T-helper 17 cell (primary cell): Measurements from ENCODE around the gene PCDH9. TPM values are rescaled to one million over a fixed set of nuclear protein-coding genes. Genes with fewer than 3 reads are reported as not detected.

Experiments
- ATAC-seq: fragments of 150-1000 bp; cut with Tn5 transposase; 2 replicates; pipeline ENCODE4 v1.10.0; 2021; ENCODE audit warnings: mild to moderate bottlenecking, moderate library complexity
- DNase-seq, 3 donors: peaks; one replicate each; pipeline versions ENCODE4 v3.0.0 to v3.0.0-alpha.2; 2020 to 2021
- H3K9me3 ChIP-seq: one replicate; pipeline ENCODE4 v1.7.0; 2013; ENCODE audit warnings: low read length, mild to moderate bottlenecking; ENCODE audit not compliant: control insufficient read depth, poor library complexity, severe bottlenecking
- H3K27ac Mint-ChIP-seq: one replicate; pipeline ENCODE4 v1.8.0; 2022; ENCODE audit warnings: mild to moderate bottlenecking, moderate library complexity, mixed read lengths
- H3K27me3 Mint-ChIP-seq: one replicate; pipeline ENCODE4 v1.8.0; 2022; ENCODE audit warnings: mixed read lengths
- H3K36me3 Mint-ChIP-seq: one replicate; pipeline ENCODE4 v1.8.0; 2022; ENCODE audit warnings: low read depth, mixed read lengths
- H3K4me1 Mint-ChIP-seq: one replicate; pipeline ENCODE4 v1.8.0; 2022; ENCODE audit warnings: mild to moderate bottlenecking, mixed read lengths
- H3K4me3 Mint-ChIP-seq: one replicate; pipeline ENCODE4 v1.8.0; 2022; ENCODE audit warnings: mild to moderate bottlenecking, moderate library complexity, mixed read lengths
- total RNA-seq, 4 donors: library from RNA in 2 of 4; stranded (reverse) in 2 of 4; gene quantifications; one replicate each; pipeline ENCODE4 v1.2.3 and lab custom pipeline; 2022 to 2026

Gene PCDH9
- total RNA-seq, 2 donors from 2014 or later = 0.50 to 0.67 TPM

- DNase-seq (no peak), ATAC-seq (no peak)
- Mint-ChIP-seq H3K27ac (no peak overlapping the region), H3K4me3 (no peak overlapping the region), H3K36me3 (peaks cover 2% of the 10 kb centered on the region), H3K27me3 (no peaks in the 10 kb centered on the region), H3K4me1 (no peaks in the 10 kb centered on the region)
- peaks cover 4% of the 10 kb centered on the region for H3K9me3 ChIP-seq
Measured at GRCh38 chr13:67143544-67144115, 86.5 kb downstream of the PCDH9 start.

GRCh38 chr13:67140006-67140405, 90.1 kb downstream of the PCDH9 start:
- ATAC-seq (no peak), DNase-seq (no peak)
- H3K4me3 Mint-ChIP-seq = no peak overlapping the region

GRCh38 chr13:67139551-67139950, 90.6 kb downstream of the PCDH9 start:
- ATAC-seq (no peak), DNase-seq (no peak)
- H3K9me3 ChIP-seq = no peaks in the 10 kb centered on the region
- Mint-ChIP-seq H3K4me3 (no peak overlapping the region), H3K36me3 (peaks cover 2% of the 10 kb centered on the region), H3K27ac (no peak overlapping the region), H3K27me3 (no peaks in the 10 kb centered on the region), H3K4me1 (peaks cover under 1% of the 10 kb centered on the region)

More at GRCh38 chr13:67140006-67140405, 90.1 kb downstream of the PCDH9 start:
- no peaks in the 10 kb centered on the region for H3K27me3 Mint-ChIP-seq
- H3K4me1 Mint-ChIP-seq = no peaks in the 10 kb centered on the region
- no peak overlapping the region for H3K27ac Mint-ChIP-seq
- H3K36me3 Mint-ChIP-seq = peaks cover 2% of the 10 kb centered on the region
- H3K9me3 ChIP-seq = no peaks in the 10 kb centered on the region

- H3K9me3 ChIP-seq = no peaks in the 10 kb centered on the region
- DNase-seq (no peak), ATAC-seq (no peak)
- peaks cover 2% of the 10 kb centered on the region for H3K36me3 Mint-ChIP-seq
- H3K27me3 Mint-ChIP-seq = no peaks in the 10 kb centered on the region
- H3K27ac Mint-ChIP-seq = no peak overlapping the region
- no peak overlapping the region for H3K4me3 Mint-ChIP-seq
- peaks cover 2% of the 10 kb centered on the region for H3K4me1 Mint-ChIP-seq
Measured at GRCh38 chr13:67138970-67139369, 91.2 kb downstream of the PCDH9 start.

GRCh38 chr13:67137044-67137735, 92.9 kb downstream of the PCDH9 start:
- Mint-ChIP-seq H3K4me1 (peaks cover 2% of the 10 kb centered on the region), H3K36me3 (peaks cover 2% of the 10 kb centered on the region), H3K27me3 (no peaks in the 10 kb centered on the region), H3K4me3 (no peak overlapping the region), H3K27ac (no peak overlapping the region)
- DNase-seq (no peak), ATAC-seq (no peak)
- H3K9me3 ChIP-seq = no peaks in the 10 kb centered on the region

- Mint-ChIP-seq H3K4me1 (peaks cover 2% of the 10 kb centered on the region), H3K27me3 (no peaks in the 10 kb centered on the region), H3K27ac (no peak overlapping the region), H3K36me3 (peaks cover 2% of the 10 kb centered on the region), H3K4me3 (no peak overlapping the region)
- H3K9me3 ChIP-seq = no peaks in the 10 kb centered on the region
- ATAC-seq (no peak), DNase-seq (no peak)
Measured at GRCh38 chr13:67136157-67136556, 94.0 kb downstream of the PCDH9 start.

- no peaks in the 10 kb centered on the region for H3K9me3 ChIP-seq
- H3K36me3 Mint-ChIP-seq = no peaks in the 10 kb centered on the region
- DNase-seq (no peak), ATAC-seq (no peak)
- no peaks in the 10 kb centered on the region for H3K27me3 Mint-ChIP-seq
- no peak overlapping the region for H3K4me3 Mint-ChIP-seq
- no peak overlapping the region for H3K27ac Mint-ChIP-seq
- peaks cover 2% of the 10 kb centered on the region for H3K4me1 Mint-ChIP-seq
Measured at GRCh38 chr13:67135356-67135755, 94.8 kb downstream of the PCDH9 start.

GRCh38 chr13:67134417-67135129, 95.6 kb downstream of the PCDH9 start:
- Mint-ChIP-seq H3K36me3 (no peaks in the 10 kb centered on the region), H3K27me3 (no peaks in the 10 kb centered on the region), H3K27ac (no peak overlapping the region), H3K4me3 (no peak overlapping the region), H3K4me1 (peaks cover 2% of the 10 kb centered on the region)
- ATAC-seq (no peak), DNase-seq (no peak)
- no peaks in the 10 kb centered on the region for H3K9me3 ChIP-seq

GRCh38 chr13:67133476-67133875, 96.7 kb downstream of the PCDH9 start:
- ATAC-seq (no peak), DNase-seq (no peak)
- H3K36me3 Mint-ChIP-seq = no peaks in the 10 kb centered on the region
- H3K9me3 ChIP-seq = no peaks in the 10 kb centered on the region
- H3K4me3 Mint-ChIP-seq = no peak overlapping the region
- H3K27ac Mint-ChIP-seq = no peak overlapping the region
- peaks cover 2% of the 10 kb centered on the region for H3K4me1 Mint-ChIP-seq
- no peaks in the 10 kb centered on the region for H3K27me3 Mint-ChIP-seq

GRCh38 chr13:67131393-67131792, 98.7 kb downstream of the PCDH9 start:
- no peak for ATAC-seq
- no peaks in the 10 kb centered on the region for H3K9me3 ChIP-seq
- no peak overlapping the region for H3K4me3 Mint-ChIP-seq
- no peak overlapping the region for H3K27ac Mint-ChIP-seq
- peaks cover 2% of the 10 kb centered on the region for H3K4me1 Mint-ChIP-seq
- no peak for DNase-seq
- no peaks in the 10 kb centered on the region for H3K36me3 Mint-ChIP-seq
- H3K27me3 Mint-ChIP-seq = no peaks in the 10 kb centered on the region

GRCh38 chr13:67130444-67130843, 99.7 kb downstream of the PCDH9 start:
- Mint-ChIP-seq H3K4me1 (peaks cover 2% of the 10 kb centered on the region), H3K27me3 (no peaks in the 10 kb centered on the region), H3K36me3 (no peaks in the 10 kb centered on the region), H3K4me3 (no peak overlapping the region), H3K27ac (no peak overlapping the region)
- H3K9me3 ChIP-seq = no peaks in the 10 kb centered on the region
- DNase-seq (no peak), ATAC-seq (no peak)

GRCh38 chr13:67128136-67128535, 102.0 kb downstream of the PCDH9 start:
- ATAC-seq = no peak
- Mint-ChIP-seq H3K36me3 (no peaks in the 10 kb centered on the region), H3K4me1 (no peaks in the 10 kb centered on the region), H3K27ac (no peak overlapping the region), H3K4me3 (no peak overlapping the region), H3K27me3 (no peaks in the 10 kb centered on the region)
- H3K9me3 ChIP-seq = no peaks in the 10 kb centered on the region
- no peak for DNase-seq

GRCh38 chr13:67125681-67126080, 104.5 kb downstream of the PCDH9 start:
- Mint-ChIP-seq H3K4me1 (no peaks in the 10 kb centered on the region), H3K4me3 (no peak overlapping the region), H3K27ac (no peak overlapping the region), H3K27me3 (no peaks in the 10 kb centered on the region), H3K36me3 (no peaks in the 10 kb centered on the region)
- no peak for ATAC-seq
- no peaks in the 10 kb centered on the region for H3K9me3 ChIP-seq
- DNase-seq = no peak
